Activated CD4-positive, CD25-positive, alpha-beta regulatory T cell treated with anti-CD3 and anti-CD28 coated beads, Interleukin-2, amount 50 U/mL, for 72 hours (primary cell): Measurements from ENCODE around the gene ABTB2.

Source experiments
- DNase-seq: peaks from one replicate; pipeline ENCODE4 v3.0.0; 2021

ABTB2 gene

GRCh38 chr11:34359548-34359891, 1.7 kb upstream of the ABTB2 start:
- no peak for DNase-seq

GRCh38 chr11:34358728-34359547, 1.1 kb upstream of the ABTB2 start:
- DNase-seq, result peak; percentile 65

GRCh38 chr11:34358258-34358727, 483 bp upstream of the ABTB2 start:
- DNase-seq, result no peak

GRCh38 chr11:34356913-34357700, 703 bp downstream of the ABTB2 start:
- DNase-seq, result peak; percentile 61

- no peak for DNase-seq
Observed at GRCh38 chr11:34356576-34356912, 1.3 kb downstream of the ABTB2 start.

- DNase-seq, result no peak
Observed at GRCh38 chr11:34356130-34356529, 1.7 kb downstream of the ABTB2 start.

GRCh38 chr11:34355726-34356125, 2.1 kb downstream of the ABTB2 start:
- no peak for DNase-seq

- no peak for DNase-seq
Observed at GRCh38 chr11:34354782-34355181, 3.0 kb downstream of the ABTB2 start.

GRCh38 chr11:34353881-34354280, 3.9 kb downstream of the ABTB2 start:
- no peak for DNase-seq

GRCh38 chr11:34351687-34352469, 5.9 kb downstream of the ABTB2 start:
- DNase-seq, result no peak

- DNase-seq, result no peak
Observed at GRCh38 chr11:34351051-34351450, 6.8 kb downstream of the ABTB2 start.

GRCh38 chr11:34349882-34350281, 7.9 kb downstream of the ABTB2 start:
- no peak for DNase-seq

- no peak for DNase-seq
Observed at GRCh38 chr11:34348919-34349318, 8.9 kb downstream of the ABTB2 start.

- DNase-seq, result no peak
Observed at GRCh38 chr11:34348096-34348495, 9.7 kb downstream of the ABTB2 start.

- no peak for DNase-seq
Observed at GRCh38 chr11:34346551-34346950, 11.3 kb downstream of the ABTB2 start.

- no peak for DNase-seq
Observed at GRCh38 chr11:34345991-34346480, 11.8 kb downstream of the ABTB2 start.

- no peak for DNase-seq
Observed at GRCh38 chr11:34345540-34345876, 12.3 kb downstream of the ABTB2 start.

- no peak for DNase-seq
Observed at GRCh38 chr11:34344768-34345539, 12.9 kb downstream of the ABTB2 start.

- no peak for DNase-seq
Observed at GRCh38 chr11:34344410-34344767, 13.4 kb downstream of the ABTB2 start.

GRCh38 chr11:34343686-34344085, 14.1 kb downstream of the ABTB2 start:
- DNase-seq, result no peak

GRCh38 chr11:34343153-34343552, 14.7 kb downstream of the ABTB2 start:
- DNase-seq, result no peak

GRCh38 chr11:34341931-34342533, 15.8 kb downstream of the ABTB2 start:
- no peak for DNase-seq
